Measurements from ENCODE around the gene CC2D2B. TPM values are rescaled to one million over a fixed set of nuclear protein-coding genes. Genes with fewer than 3 reads are reported as not detected.

CC2D2B gene
- total RNA-seq, 1 experiment from 2014 or later, result not detected

DNA sequence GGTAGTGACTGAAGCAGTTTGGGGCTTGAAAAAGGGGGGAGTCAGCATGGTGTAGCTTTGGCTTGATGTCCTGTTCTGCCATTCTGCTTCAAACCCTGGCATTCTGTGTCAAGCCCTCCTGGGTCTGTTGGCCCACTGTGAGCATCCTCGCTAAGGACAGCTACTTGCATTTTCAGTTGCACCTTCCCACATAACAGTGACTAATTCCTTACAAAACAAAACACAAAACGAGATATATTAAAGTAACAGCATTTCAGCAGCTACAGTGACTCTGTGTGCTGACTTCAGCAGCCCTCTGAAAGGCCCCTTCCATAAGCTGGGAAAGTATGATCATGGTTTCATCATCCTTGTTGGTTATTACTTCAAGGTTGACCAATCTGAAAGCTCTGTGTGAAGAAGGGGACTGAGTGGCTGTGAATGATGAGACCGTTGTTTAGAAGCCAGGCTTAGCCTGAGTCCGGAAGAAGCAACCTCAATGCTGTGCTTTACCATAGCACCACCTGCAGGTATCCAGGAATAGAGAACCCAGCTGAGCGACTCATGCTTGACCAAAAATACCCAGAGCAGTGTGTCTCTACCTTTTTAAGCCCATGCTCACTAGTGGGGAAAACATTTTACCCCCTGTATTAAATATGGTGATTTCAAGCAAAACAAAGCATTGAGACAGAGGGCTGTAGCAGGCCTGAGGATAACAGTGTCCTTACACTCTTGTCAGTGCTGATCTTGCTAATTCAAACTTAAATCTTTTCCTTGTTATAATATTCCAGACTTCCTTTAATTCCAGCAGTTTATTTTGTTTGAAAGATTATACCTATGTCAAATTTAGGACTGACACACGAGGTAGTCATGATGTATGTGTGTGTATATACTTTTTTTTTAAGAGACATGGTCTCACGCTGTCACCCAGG is 42.6 kb upstream of the CC2D2B start:
- H3K4me1 Mint-ChIP-seq (ENCODE audit: low read depth, unreplicated experiment), result no peaks in the 10 kb centered on the region
- H3K36me3 Mint-ChIP-seq (ENCODE audit: insufficient read depth, unreplicated experiment), result no peaks in the 10 kb centered on the region
- no peaks in the 10 kb centered on the region for H3K9me3 Mint-ChIP-seq (ENCODE audit: low read depth, unreplicated experiment)
- peak; percentile 50 for DNase-seq
- H3K27ac Mint-ChIP-seq (ENCODE audit: unreplicated experiment), result no peak overlapping the region
- H3K27me3 Mint-ChIP-seq (ENCODE audit: unreplicated experiment), result no peaks in the 10 kb centered on the region
- no TSS peak for BruUV-seq (replicated peaks)
- TF ChIP-seq, protein P1, sequence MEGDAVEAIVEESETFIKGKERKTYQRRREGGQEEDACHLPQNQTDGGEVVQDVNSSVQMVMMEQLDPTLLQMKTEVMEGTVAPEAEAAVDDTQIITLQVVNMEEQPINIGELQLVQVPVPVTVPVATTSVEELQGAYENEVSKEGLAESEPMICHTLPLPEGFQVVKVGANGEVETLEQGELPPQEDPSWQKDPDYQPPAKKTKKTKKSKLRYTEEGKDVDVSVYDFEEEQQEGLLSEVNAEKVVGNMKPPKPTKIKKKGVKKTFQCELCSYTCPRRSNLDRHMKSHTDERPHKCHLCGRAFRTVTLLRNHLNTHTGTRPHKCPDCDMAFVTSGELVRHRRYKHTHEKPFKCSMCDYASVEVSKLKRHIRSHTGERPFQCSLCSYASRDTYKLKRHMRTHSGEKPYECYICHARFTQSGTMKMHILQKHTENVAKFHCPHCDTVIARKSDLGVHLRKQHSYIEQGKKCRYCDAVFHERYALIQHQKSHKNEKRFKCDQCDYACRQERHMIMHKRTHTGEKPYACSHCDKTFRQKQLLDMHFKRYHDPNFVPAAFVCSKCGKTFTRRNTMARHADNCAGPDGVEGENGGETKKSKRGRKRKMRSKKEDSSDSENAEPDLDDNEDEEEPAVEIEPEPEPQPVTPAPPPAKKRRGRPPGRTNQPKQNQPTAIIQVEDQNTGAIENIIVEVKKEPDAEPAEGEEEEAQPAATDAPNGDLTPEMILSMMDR (IDR thresholded peaks at IDR 0.05; ENCODE audit: unreplicated experiment), result peak; percentile 35
- H3K4me3 Mint-ChIP-seq (ENCODE audit: low read depth, unreplicated experiment), result no peak overlapping the region
- CTCF ChIA-PET, result interaction anchor here (0.6 to 2.7 kb wide), 3 partner anchors 23 to 171 kb away, joined by 3 to 36 read pairs (median 6); partner anchors contain the start of gene TCTN3
- intact Hi-C loops (cut with micrococcal nuclease; ENCODE audit: unreplicated experiment), result no loop called here

- Mint-ChIP-seq H3K9me3 (ENCODE audit: low read depth, unreplicated experiment) (no peaks in the 10 kb centered on the region), H3K4me3 (ENCODE audit: low read depth, unreplicated experiment) (no peak overlapping the region), H3K36me3 (ENCODE audit: insufficient read depth, unreplicated experiment) (no peaks in the 10 kb centered on the region), H3K27ac (ENCODE audit: unreplicated experiment) (no peak overlapping the region), H3K27me3 (ENCODE audit: unreplicated experiment) (no peaks in the 10 kb centered on the region), H3K4me1 (ENCODE audit: low read depth, unreplicated experiment) (no peaks in the 10 kb centered on the region)
- CTCF ChIA-PET, result interaction anchor here (1.7 to 2.7 kb wide), 2 partner anchors 24 to 172 kb away, joined by 6 to 36 read pairs; partner anchors contain the start of gene TCTN3
- intact Hi-C loops (cut with micrococcal nuclease; ENCODE audit: unreplicated experiment), result no loop called here
- TF ChIP-seq, protein P1 (IDR thresholded peaks at IDR 0.05; ENCODE audit: unreplicated experiment), result no peak
- no peak for DNase-seq
- no TSS peak for BruUV-seq (replicated peaks)
Observed at GRCh38 chr10:95865814-95866466, 41.8 kb upstream of the CC2D2B start.

DNA sequence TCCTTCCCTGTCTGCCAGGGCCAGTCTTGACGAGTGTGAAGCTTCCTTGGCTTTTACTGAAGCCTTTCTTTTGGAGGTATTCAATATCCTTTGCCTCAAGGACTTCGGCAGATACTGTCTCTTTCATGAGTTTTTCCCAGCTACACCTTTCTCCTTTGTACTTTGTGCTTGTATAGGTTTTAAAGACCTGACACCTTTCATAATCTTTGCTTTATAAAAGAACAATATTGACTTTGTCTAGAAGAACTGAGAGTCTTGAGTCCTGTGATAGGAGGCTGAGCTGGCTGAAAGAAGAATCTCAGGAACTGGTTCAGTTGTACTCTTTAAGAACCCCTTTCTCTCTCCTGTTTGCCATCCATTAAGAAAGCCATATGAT is 41.3 kb upstream of the CC2D2B start:
- TF ChIP-seq, protein P1 (IDR thresholded peaks at IDR 0.05; ENCODE audit: unreplicated experiment), result no peak
- no peak overlapping the region for H3K27ac Mint-ChIP-seq (ENCODE audit: unreplicated experiment)
- H3K36me3 Mint-ChIP-seq (ENCODE audit: insufficient read depth, unreplicated experiment), result no peaks in the 10 kb centered on the region
- no peaks in the 10 kb centered on the region for H3K9me3 Mint-ChIP-seq (ENCODE audit: low read depth, unreplicated experiment)
- no TSS peak for BruUV-seq (replicated peaks)
- DNase-seq, result no peak
- no peaks in the 10 kb centered on the region for H3K27me3 Mint-ChIP-seq (ENCODE audit: unreplicated experiment)
- H3K4me1 Mint-ChIP-seq (ENCODE audit: low read depth, unreplicated experiment), result no peaks in the 10 kb centered on the region
- CTCF ChIA-PET, result no interaction called here
- H3K4me3 Mint-ChIP-seq (ENCODE audit: low read depth, unreplicated experiment), result no peak overlapping the region
- intact Hi-C loops (cut with micrococcal nuclease; ENCODE audit: unreplicated experiment), result no loop called here

- H3K27ac Mint-ChIP-seq (ENCODE audit: unreplicated experiment), result no peak overlapping the region
- CTCF ChIA-PET, result no interaction called here
- H3K4me1 Mint-ChIP-seq (ENCODE audit: low read depth, unreplicated experiment), result no peaks in the 10 kb centered on the region
- BruUV-seq (replicated peaks), result no TSS peak
- no peaks in the 10 kb centered on the region for H3K27me3 Mint-ChIP-seq (ENCODE audit: unreplicated experiment)
- no peaks in the 10 kb centered on the region for H3K36me3 Mint-ChIP-seq (ENCODE audit: insufficient read depth, unreplicated experiment)
- no peak for DNase-seq
- no peak overlapping the region for H3K4me3 Mint-ChIP-seq (ENCODE audit: low read depth, unreplicated experiment)
- TF ChIP-seq, protein P1 (IDR thresholded peaks at IDR 0.05; ENCODE audit: unreplicated experiment), result no peak
- intact Hi-C loops (cut with micrococcal nuclease; ENCODE audit: unreplicated experiment), result no loop called here
- no peaks in the 10 kb centered on the region for H3K9me3 Mint-ChIP-seq (ENCODE audit: low read depth, unreplicated experiment)
Observed at GRCh38 chr10:95867866-95868265, 39.9 kb upstream of the CC2D2B start.

Measured in Calu3 (cell line).